ENCODE results near the gene ANKRD63. TPM values are rescaled to one million over a fixed set of nuclear protein-coding genes. Genes with fewer than 3 reads are reported as not detected.

Gene ANKRD63
- total RNA-seq, 4 donors from 2014 or later, result not detected

DNA sequence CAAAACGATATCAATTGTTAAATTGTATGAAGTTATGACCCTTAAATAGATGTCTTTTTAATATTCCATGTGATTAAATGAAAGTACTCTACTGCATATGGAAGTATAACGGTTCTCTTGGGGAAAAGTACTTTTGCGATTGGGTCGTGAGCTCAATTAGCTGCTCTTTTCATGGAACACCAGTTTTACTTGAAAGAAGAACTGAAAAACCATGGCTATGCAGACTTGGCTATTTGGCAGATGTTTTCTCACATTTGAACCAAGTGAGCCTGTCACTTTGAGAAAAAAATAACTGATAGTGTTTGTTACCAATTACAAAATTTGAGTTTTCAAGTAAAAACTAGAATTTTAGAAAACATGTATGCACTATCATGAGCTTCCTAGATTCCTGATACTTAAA is 34.7 kb upstream of the ANKRD63 start:
- no peaks in the 10 kb centered on the region for H3K36me3 ChIP-seq
- no peak for DNase-seq
- H3K27me3 ChIP-seq, result no peaks in the 10 kb centered on the region
- TF ChIP-seq, protein P1, sequence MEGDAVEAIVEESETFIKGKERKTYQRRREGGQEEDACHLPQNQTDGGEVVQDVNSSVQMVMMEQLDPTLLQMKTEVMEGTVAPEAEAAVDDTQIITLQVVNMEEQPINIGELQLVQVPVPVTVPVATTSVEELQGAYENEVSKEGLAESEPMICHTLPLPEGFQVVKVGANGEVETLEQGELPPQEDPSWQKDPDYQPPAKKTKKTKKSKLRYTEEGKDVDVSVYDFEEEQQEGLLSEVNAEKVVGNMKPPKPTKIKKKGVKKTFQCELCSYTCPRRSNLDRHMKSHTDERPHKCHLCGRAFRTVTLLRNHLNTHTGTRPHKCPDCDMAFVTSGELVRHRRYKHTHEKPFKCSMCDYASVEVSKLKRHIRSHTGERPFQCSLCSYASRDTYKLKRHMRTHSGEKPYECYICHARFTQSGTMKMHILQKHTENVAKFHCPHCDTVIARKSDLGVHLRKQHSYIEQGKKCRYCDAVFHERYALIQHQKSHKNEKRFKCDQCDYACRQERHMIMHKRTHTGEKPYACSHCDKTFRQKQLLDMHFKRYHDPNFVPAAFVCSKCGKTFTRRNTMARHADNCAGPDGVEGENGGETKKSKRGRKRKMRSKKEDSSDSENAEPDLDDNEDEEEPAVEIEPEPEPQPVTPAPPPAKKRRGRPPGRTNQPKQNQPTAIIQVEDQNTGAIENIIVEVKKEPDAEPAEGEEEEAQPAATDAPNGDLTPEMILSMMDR (IDR thresholded peaks at IDR 0.05), result no peak
- no peak for TF ChIP-seq POLR2A (IDR thresholded peaks at IDR 0.05)
- no peaks in the 10 kb centered on the region for H3K9me3 ChIP-seq
- H3K4me3 ChIP-seq, result no peak overlapping the region
- H3K27ac ChIP-seq, result no peak overlapping the region
- peaks cover 0 to 10% (median 0%) of the 10 kb centered on the region in 4 donors for H3K4me1 ChIP-seq

DNA sequence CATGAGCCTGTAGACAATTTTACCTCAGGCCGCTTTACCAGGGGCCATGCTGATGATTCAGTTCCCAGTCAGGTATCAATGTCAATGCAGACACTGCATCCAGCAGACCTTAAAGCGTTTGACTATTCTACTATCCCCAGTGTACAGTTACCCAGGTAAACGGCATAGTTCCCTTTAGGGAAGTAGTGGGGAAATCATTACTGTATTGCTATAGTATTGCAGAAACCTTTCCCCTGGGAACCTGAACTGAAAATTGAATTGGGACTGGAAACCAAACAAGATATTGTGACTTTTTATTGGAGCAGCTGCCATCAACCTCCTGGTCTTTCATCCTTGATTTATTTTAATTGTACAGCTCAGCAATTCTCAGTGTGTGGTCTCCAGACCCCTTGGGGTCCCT is 34.1 kb upstream of the ANKRD63 start:
- Histone ChIP-seq H3K27me3 (no peaks in the 10 kb centered on the region), H3K36me3 (no peaks in the 10 kb centered on the region), H3K4me1 (peaks cover 0 to 9% (median 0%) of the 10 kb centered on the region in 4 donors), H3K27ac (no peak overlapping the region), H3K4me3 (no peak overlapping the region), H3K9me3 (no peaks in the 10 kb centered on the region)
- no peak for DNase-seq
- no peak for TF ChIP-seq POLR2A (IDR thresholded peaks at IDR 0.05)
- TF ChIP-seq, protein P1 (IDR thresholded peaks at IDR 0.05), result no peak

DNA sequence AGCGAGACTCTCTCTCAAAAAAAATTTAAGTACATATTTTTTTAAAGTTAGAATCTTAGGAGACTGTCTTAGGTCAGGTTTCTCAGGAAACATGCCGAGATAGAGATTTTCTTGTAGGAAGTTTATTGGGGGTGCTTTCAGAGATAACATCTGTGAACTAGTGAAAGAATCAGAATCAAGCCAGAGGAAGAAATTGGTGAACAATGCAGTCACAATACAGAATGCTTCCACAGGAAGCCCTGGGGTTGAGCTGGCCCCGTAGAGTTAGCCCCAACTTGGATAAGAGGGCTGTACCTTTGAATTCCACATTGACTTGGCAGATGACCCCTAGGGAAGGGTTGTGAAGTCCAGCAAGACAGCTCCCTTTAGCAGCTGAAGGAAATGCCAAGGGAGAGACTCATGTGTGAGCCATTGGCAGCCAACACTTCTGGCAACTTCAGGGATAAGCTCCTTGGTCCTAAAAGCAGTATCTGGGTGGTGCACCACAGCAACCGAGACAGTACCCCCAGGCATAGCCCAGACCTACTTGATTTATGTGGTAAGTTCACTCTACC is 31.9 kb upstream of the ANKRD63 start:
- no peak overlapping the region for H3K4me3 ChIP-seq
- no peaks in the 10 kb centered on the region for H3K36me3 ChIP-seq
- H3K4me1 ChIP-seq, result peaks cover 0 to 9% (median 0%) of the 10 kb centered on the region in 4 donors
- H3K9me3 ChIP-seq, result no peaks in the 10 kb centered on the region
- H3K27ac ChIP-seq, result no peak overlapping the region
- TF ChIP-seq, protein P1 (IDR thresholded peaks at IDR 0.05), result no peak
- no peak for TF ChIP-seq POLR2A (IDR thresholded peaks at IDR 0.05)
- DNase-seq, result no peak
- no peaks in the 10 kb centered on the region for H3K27me3 ChIP-seq

DNA sequence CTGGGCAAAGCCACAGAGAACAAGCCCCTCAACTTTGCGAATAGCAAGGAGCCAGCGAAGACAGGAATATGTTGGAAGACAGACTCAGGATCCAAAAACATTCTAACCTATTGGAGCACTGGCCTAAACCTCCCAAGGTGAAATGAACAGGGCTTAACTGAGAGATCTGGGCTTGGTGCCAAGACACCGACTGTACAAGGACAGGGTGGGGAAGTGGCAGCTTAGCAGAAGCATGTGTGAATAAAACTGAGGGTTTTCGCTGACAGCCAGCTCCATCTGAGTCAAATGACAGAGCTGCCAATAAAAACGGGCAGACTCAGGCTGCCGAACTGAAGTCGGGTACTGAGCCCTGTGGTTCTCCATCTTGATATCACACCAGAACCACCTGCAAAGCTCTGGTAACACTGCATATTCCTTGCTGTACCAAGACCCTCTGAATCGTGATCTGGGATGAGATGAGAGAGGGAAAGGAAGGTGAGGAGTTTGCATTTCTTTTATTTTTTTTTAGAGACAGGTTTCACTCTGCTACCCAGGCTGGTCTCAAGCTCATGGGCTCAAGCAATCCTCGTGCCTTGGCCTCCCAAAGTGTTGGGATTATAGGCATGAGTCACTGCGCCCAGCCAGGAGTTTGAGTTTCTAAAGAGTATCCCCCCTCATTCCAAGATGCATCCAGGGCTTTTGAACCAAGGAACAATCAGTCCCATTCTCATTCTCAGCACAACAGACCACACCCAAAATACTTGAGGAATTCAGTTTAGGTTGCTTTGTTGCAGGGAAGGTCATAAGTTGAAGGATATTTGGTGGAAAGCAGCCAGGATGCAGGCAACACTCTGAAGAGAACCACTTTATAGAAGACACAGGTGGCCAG is 30.9 kb upstream of the ANKRD63 start:
- TF ChIP-seq, protein P1 (IDR thresholded peaks at IDR 0.05), result no peak
- no peak for TF ChIP-seq POLR2A (IDR thresholded peaks at IDR 0.05)
- H3K4me1 ChIP-seq, result peaks cover 0 to 13% (median 5%) of the 10 kb centered on the region in 4 donors
- peak; percentile 52 to 81 (median 64) for DNase-seq
- no peaks in the 10 kb centered on the region for H3K36me3 ChIP-seq
- H3K27me3 ChIP-seq, result no peaks in the 10 kb centered on the region
- H3K27ac ChIP-seq, result no peak overlapping the region
- no peaks in the 10 kb centered on the region for H3K9me3 ChIP-seq
- H3K4me3 ChIP-seq, result no peak overlapping the region

DNA sequence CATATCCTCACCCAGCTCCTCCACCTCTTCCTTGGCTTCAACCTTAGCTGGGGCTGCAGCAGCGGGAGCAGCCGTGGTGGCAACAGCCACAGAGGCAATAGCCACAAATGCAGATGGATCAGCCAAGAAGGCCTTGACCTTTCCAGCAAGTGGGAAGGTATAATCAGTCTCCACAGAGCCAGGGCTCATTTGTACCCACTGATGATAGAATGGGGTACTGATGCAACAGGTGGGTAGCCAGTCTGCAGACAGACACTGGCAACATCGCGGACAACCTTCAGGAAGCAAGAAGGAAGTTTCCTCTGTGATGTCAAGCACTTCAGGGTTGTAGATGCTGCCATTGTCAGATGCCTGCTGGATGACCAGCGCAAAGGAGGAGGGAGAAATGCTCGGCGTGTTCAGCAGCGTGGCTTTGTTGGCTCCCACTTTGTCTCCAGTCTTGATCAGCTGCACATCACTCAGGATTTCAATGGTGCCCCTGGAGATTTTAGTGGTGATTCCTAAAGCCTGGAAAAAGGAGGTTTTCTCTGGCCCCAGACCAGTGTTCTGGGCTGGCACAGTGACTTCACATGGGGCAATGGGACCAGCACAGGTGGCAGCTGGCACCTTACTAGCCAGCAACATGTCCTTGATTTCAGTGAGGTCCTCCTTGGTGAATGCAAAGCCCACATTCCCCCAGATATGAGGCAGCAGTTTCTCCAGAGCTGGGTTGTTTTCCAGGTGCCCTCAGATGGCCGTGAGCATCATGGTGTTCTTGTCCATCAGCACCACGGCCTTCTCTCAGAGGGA is 29.7 kb upstream of the ANKRD63 start:
- H3K27me3 ChIP-seq, result no peaks in the 10 kb centered on the region
- H3K9me3 ChIP-seq, result no peaks in the 10 kb centered on the region
- H3K4me1 ChIP-seq, result peaks cover 0 to 19% (median 6%) of the 10 kb centered on the region in 4 donors
- peak in 1 of 3 donors; percentile 20 for DNase-seq
- no peak overlapping the region for H3K4me3 ChIP-seq
- H3K36me3 ChIP-seq, result no peaks in the 10 kb centered on the region
- no peak overlapping the region for H3K27ac ChIP-seq
- TF ChIP-seq, protein P1 (IDR thresholded peaks at IDR 0.05), result no peak

All from Peyer's patch (tissue), 4 donors.